ENCODE data around the gene MRPL2.
"Not testable (repeated sequence)": the region's sequence is repeated elsewhere in the genome, so short reads cannot be mapped to it uniquely, and the experiment has no call there.

Gene MRPL2

GRCh38 chr6:43052842-43053544 is 6.2 kb downstream of the MRPL2 start:
- peak; percentile 43 for DNase-seq
- CTCF ChIA-PET: no interaction called here
- Mint-ChIP-seq H3K4me3 (peak overlapping the region; percentile 99), H3K4me1 (peaks cover 43% of the 10 kb centered on the region), H3K27me3 (no peaks in the 10 kb centered on the region), H3K27ac (peak overlapping the region; percentile 99), H3K9me3 (no peaks in the 10 kb centered on the region), H3K36me3 (peaks cover 36% of the 10 kb centered on the region)

GRCh38 chr6:43052225-43052841 is 6.9 kb downstream of the MRPL2 start:
- Mint-ChIP-seq H3K9me3 (no peaks in the 10 kb centered on the region), H3K4me3 (peak overlapping the region; percentile 99), H3K27ac (peak overlapping the region; percentile 99), H3K4me1 (peaks cover 37% of the 10 kb centered on the region), H3K27me3 (no peaks in the 10 kb centered on the region), H3K36me3 (peaks cover 32% of the 10 kb centered on the region)
- DNase-seq: no peak
- CTCF ChIA-PET: interaction anchor here (2.0 kb wide), 1 partner anchor 91 kb away, joined by 6 read pairs; no protein-coding TSS in a partner anchor

GRCh38 chr6:43050981-43051380 is 8.3 kb downstream of the MRPL2 start:
- Mint-ChIP-seq H3K27me3 (no peaks in the 10 kb centered on the region), H3K4me3 (no peak overlapping the region), H3K36me3 (peaks cover 34% of the 10 kb centered on the region)

GRCh38 chr6:43047998-43048397 is 11.2 kb downstream of the MRPL2 start:
- no peak for DNase-seq
- H3K36me3 Mint-ChIP-seq: peaks cover 20% of the 10 kb centered on the region
- H3K27me3 Mint-ChIP-seq: no peaks in the 10 kb centered on the region
- no peak overlapping the region for H3K27ac Mint-ChIP-seq
- H3K9me3 Mint-ChIP-seq: no peaks in the 10 kb centered on the region
- CTCF ChIA-PET: interaction anchor here (0.9 kb wide), 1 partner anchor 34 kb away, joined by 3 read pairs; the partner anchor contains the start of genes KLHDC3 and MEA1
- peaks cover 21% of the 10 kb centered on the region for H3K4me1 Mint-ChIP-seq
- no peak overlapping the region for H3K4me3 Mint-ChIP-seq

More at GRCh38 chr6:43050981-43051380, 8.3 kb downstream of the MRPL2 start:
- no peak for DNase-seq
- no peaks in the 10 kb centered on the region for H3K9me3 Mint-ChIP-seq
- H3K27ac Mint-ChIP-seq: no peak overlapping the region
- peaks cover 33% of the 10 kb centered on the region for H3K4me1 Mint-ChIP-seq
- CTCF ChIA-PET: interaction anchor here (2.0 kb wide), 1 partner anchor 92 kb away, joined by 6 read pairs; no protein-coding TSS in a partner anchor

- Mint-ChIP-seq H3K36me3 (peaks cover 14% of the 10 kb centered on the region), H3K9me3 (no peaks in the 10 kb centered on the region), H3K27ac (no peak overlapping the region), H3K27me3 (no peaks in the 10 kb centered on the region), H3K4me3 (no peak overlapping the region), H3K4me1 (peaks cover under 1% of the 10 kb centered on the region)
- DNase-seq: no peak
- CTCF ChIA-PET: no interaction called here
Measured at GRCh38 chr6:43045371-43045930, 13.8 kb downstream of the MRPL2 start.

- CTCF ChIA-PET: no interaction called here
- Mint-ChIP-seq H3K9me3 (no peaks in the 10 kb centered on the region), H3K27me3 (no peaks in the 10 kb centered on the region), H3K36me3 (peaks cover 9% of the 10 kb centered on the region), H3K4me1 (no peaks in the 10 kb centered on the region), H3K4me3 (no peak overlapping the region), H3K27ac (no peak overlapping the region)
- no peak for DNase-seq
Measured at GRCh38 chr6:43043310-43043709, 15.9 kb downstream of the MRPL2 start.

GRCh38 chr6:43041475-43041874 is 17.8 kb downstream of the MRPL2 start:
- DNase-seq, H3K4me3 Mint-ChIP-seq, H3K9me3 Mint-ChIP-seq, H3K4me1 Mint-ChIP-seq, H3K27ac Mint-ChIP-seq, CTCF ChIA-PET, H3K27me3 Mint-ChIP-seq: not testable (repeated sequence)
- peaks cover 17% of the 10 kb centered on the region for H3K36me3 Mint-ChIP-seq

- Mint-ChIP-seq H3K9me3 (no peaks in the 10 kb centered on the region), H3K4me1 (no peaks in the 10 kb centered on the region), H3K27me3 (no peaks in the 10 kb centered on the region), H3K36me3 (peaks cover 13% of the 10 kb centered on the region), H3K4me3 (no peak overlapping the region), H3K27ac (no peak overlapping the region)
- CTCF ChIA-PET: interaction anchor here (0.6 kb wide), 1 partner anchor 129 kb away, joined by 4 read pairs; no protein-coding TSS in a partner anchor
- DNase-seq: no peak
Measured at GRCh38 chr6:43040542-43041257, 18.5 kb downstream of the MRPL2 start.

- no peak overlapping the region for H3K27ac Mint-ChIP-seq
- CTCF ChIA-PET: no interaction called here
- no peaks in the 10 kb centered on the region for H3K27me3 Mint-ChIP-seq
- DNase-seq: no peak
- no peak overlapping the region for H3K4me3 Mint-ChIP-seq
- peaks cover 13% of the 10 kb centered on the region for H3K36me3 Mint-ChIP-seq
- H3K9me3 Mint-ChIP-seq: no peaks in the 10 kb centered on the region
- no peaks in the 10 kb centered on the region for H3K4me1 Mint-ChIP-seq
Measured at GRCh38 chr6:43038727-43039126, 20.5 kb downstream of the MRPL2 start.

GRCh38 chr6:43037706-43038105 is 21.5 kb downstream of the MRPL2 start:
- H3K4me3 Mint-ChIP-seq: no peak overlapping the region
- CTCF ChIA-PET: no interaction called here
- H3K4me1 Mint-ChIP-seq: no peaks in the 10 kb centered on the region
- no peaks in the 10 kb centered on the region for H3K27me3 Mint-ChIP-seq
- no peak overlapping the region for H3K27ac Mint-ChIP-seq
- no peaks in the 10 kb centered on the region for H3K9me3 Mint-ChIP-seq
- H3K36me3 Mint-ChIP-seq: peaks cover 18% of the 10 kb centered on the region
- no peak for DNase-seq

GRCh38 chr6:43037197-43037596 is 22.0 kb downstream of the MRPL2 start:
- Mint-ChIP-seq H3K27ac (peak overlapping the region; percentile 50), H3K27me3 (no peaks in the 10 kb centered on the region), H3K4me3 (no peak overlapping the region), H3K9me3 (no peaks in the 10 kb centered on the region), H3K36me3 (peaks cover 16% of the 10 kb centered on the region), H3K4me1 (no peaks in the 10 kb centered on the region)
- no peak for DNase-seq
- CTCF ChIA-PET: no interaction called here

GRCh38 chr6:43036712-43037111 is 22.5 kb downstream of the MRPL2 start:
- H3K4me3 Mint-ChIP-seq: no peak overlapping the region
- CTCF ChIA-PET: no interaction called here
- no peaks in the 10 kb centered on the region for H3K27me3 Mint-ChIP-seq
- DNase-seq: no peak
- H3K36me3 Mint-ChIP-seq: peaks cover 20% of the 10 kb centered on the region
- H3K27ac Mint-ChIP-seq: no peak overlapping the region
- no peaks in the 10 kb centered on the region for H3K9me3 Mint-ChIP-seq
- no peaks in the 10 kb centered on the region for H3K4me1 Mint-ChIP-seq

GRCh38 chr6:43035495-43036194 is 23.6 kb downstream of the MRPL2 start:
- H3K9me3 Mint-ChIP-seq: no peaks in the 10 kb centered on the region
- DNase-seq: no peak
- H3K27me3 Mint-ChIP-seq: no peaks in the 10 kb centered on the region
- H3K36me3 Mint-ChIP-seq: peaks cover 21% of the 10 kb centered on the region
- CTCF ChIA-PET: no interaction called here
- H3K27ac Mint-ChIP-seq: no peak overlapping the region
- H3K4me1 Mint-ChIP-seq: no peaks in the 10 kb centered on the region
- H3K4me3 Mint-ChIP-seq: no peak overlapping the region

GRCh38 chr6:43034190-43034525 is 25.1 kb downstream of the MRPL2 start:
- H3K4me3 Mint-ChIP-seq: no peak overlapping the region
- no peak for DNase-seq
- no peaks in the 10 kb centered on the region for H3K4me1 Mint-ChIP-seq
- H3K27me3 Mint-ChIP-seq: no peaks in the 10 kb centered on the region
- H3K36me3 Mint-ChIP-seq: peaks cover 28% of the 10 kb centered on the region
- H3K27ac Mint-ChIP-seq: no peak overlapping the region
- CTCF ChIA-PET: no interaction called here
- H3K9me3 Mint-ChIP-seq: no peaks in the 10 kb centered on the region

Data from activated naive CD4-positive, alpha-beta T cell treated with anti-CD3 and anti-CD28 coated beads, Interleukin-2, amount 10 ng/mL, durations not matched to agents 7 days and 5 days (primary cell).